SK-N-MC (cell line): ENCODE results near the gene PEG3.

Source experiments
- DNase-seq: peaks from one replicate; pipeline ENCODE4 v3.0.0-alpha.2; 2011; ENCODE audit warnings: low read depth, low spot score
- H3K27ac ChIP-seq: fragments of 200-600 bp; sonication (generic); 2 replicates; pipeline ENCODE4 v1.5.1; 2016; ENCODE audit warnings: mixed run types
- H3K36me3 ChIP-seq: fragments of 200-600 bp; sonication (generic); 2 replicates; pipeline ENCODE4 v1.6.1; 2017; ENCODE audit warnings: antibody characterized with exemption, low read length, mixed read lengths; ENCODE audit not compliant: insufficient read depth
- H3K4me3 ChIP-seq: fragments of 200-600 bp; sonication (generic); 2 replicates; pipeline ENCODE4 v1.5.1; 2016
- H3K9ac ChIP-seq: fragments of 200-600 bp; sonication (generic); 2 replicates; pipeline ENCODE4 v1.8.0; 2017; ENCODE audit warnings: mixed run types, mixed read lengths; ENCODE audit not compliant: insufficient read length
- H3K9me3 ChIP-seq: fragments of 200-600 bp; sonication (generic); 2 replicates; pipeline ENCODE4 v1.6.1; 2017; ENCODE audit warnings: low read depth, mild to moderate bottlenecking, antibody characterized with exemption, low read length, moderate library complexity, mixed read lengths
- EZH2 ChIP-seq: fragments of 200-600 bp; sonication (generic); IDR thresholded peaks from one replicate; pipeline ENCODE4 v1.6.1; 2017; ENCODE audit warnings: antibody characterized with exemption
- FOXP2 ChIP-seq: optimal IDR thresholded peaks from 2 replicates; pipeline ENCODE3; 2011; ENCODE audit warnings: mild to moderate bottlenecking, moderate library complexity; ENCODE audit not compliant: insufficient read depth; ENCODE audit errors: extremely low read length, control extremely low read depth
- POLR2AphosphoS5 ChIP-seq: IDR thresholded peaks from 2 replicates; pipeline ENCODE4 v1.6.1; 2012; ENCODE audit warnings: mild to moderate bottlenecking, low read depth, low read length, borderline replicate concordance

PEG3 gene

DNA sequence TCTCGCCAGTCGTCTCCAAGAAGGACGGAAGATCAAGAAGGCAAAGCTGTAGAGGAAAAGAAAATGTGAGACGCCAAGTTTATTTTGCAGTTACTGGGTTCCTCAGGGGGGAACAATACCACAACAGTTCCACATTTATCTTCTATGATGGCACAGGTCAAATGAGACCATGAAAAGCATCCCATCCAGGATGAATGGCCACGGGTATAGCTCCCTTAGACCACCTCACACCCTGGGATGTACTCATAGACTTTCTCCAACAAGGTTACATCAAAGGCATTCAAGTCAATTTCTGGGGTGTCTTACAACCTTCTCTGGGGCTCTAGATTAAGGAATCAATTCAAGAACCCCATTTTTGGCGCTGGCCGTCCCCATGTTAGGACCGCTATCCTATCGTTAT is 4.5 kb downstream of the PEG3 start:
- H3K9ac ChIP-seq, result no peak overlapping the region
- DNase-seq, result no peak
- H3K9me3 ChIP-seq, result no peaks in the 10 kb centered on the region
- no peaks in the 10 kb centered on the region for H3K36me3 ChIP-seq
- no peak overlapping the region for H3K4me3 ChIP-seq
- H3K27ac ChIP-seq, result no peak overlapping the region
- no peak for TF ChIP-seq FOXP2

DNA sequence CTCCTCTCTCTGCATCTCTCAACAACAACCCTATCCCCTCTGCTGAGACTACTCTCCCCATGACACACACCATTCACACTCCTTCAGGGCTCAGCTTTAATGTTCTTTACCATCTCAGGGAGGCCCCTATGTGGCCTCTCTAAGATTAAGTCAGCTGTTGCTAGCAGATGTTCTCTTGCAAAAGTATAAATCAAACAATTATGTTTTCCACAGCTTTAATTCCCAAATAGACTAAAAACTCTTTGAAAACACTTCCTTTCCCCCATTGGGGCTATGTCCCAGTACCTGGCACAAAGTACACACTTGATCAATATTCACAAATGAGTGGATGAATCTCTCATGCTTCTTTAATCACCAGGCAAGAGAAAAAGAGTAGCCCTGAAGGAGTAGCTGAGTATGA is 5.1 kb downstream of the PEG3 start:
- H3K9me3 ChIP-seq, result no peaks in the 10 kb centered on the region
- DNase-seq, result no peak
- TF ChIP-seq FOXP2 (no peak), POLR2AphosphoS5 (no peak), EZH2 (no peak)
- H3K9ac ChIP-seq, result no peak overlapping the region
- no peak overlapping the region for H3K4me3 ChIP-seq
- no peak overlapping the region for H3K27ac ChIP-seq
- no peaks in the 10 kb centered on the region for H3K36me3 ChIP-seq

DNA sequence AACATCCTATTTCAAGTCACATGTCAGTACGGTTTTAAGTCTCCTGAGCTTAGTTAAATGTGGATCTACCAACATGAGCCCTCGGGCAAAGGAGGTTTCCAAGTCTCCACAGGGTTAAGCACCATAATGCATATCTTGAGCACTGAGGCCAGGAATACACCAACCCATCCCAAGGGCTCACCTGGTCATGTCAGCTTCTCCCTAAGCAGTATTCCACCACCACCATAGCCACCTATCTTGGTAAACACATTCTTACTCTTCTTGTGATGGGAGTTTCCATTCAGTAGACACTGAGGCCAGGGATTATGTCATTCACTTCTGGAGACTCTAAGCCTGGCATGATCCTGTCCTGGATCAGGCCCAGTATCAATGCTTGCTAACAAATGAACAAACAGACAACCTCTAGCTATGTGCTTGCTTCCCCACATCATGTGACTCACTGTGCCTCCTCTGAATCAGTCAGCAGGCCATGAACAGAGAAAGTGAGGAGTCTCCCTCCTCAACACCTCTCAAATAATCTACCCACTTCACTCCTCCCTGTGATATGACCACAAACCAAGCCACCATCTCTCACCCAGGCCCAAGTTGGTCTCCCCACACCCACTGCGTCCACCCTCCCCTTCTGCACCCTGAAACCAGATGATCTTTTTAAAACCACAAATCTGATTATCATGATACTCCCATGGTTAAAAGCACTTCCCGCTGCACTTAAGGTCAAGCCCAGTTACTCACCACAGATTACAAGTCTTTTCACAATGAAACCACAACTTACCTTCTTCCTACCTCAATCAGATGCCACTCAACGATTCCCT is 5.8 kb downstream of the PEG3 start:
- TF ChIP-seq FOXP2, result no peak
- TF ChIP-seq EZH2, result no peak
- TF ChIP-seq POLR2AphosphoS5, result no peak
- Histone ChIP-seq H3K36me3 (no peaks in the 10 kb centered on the region), H3K27ac (no peak overlapping the region), H3K4me3 (no peak overlapping the region), H3K9ac (no peak overlapping the region), H3K9me3 (no peaks in the 10 kb centered on the region)
- no peak for DNase-seq

DNA sequence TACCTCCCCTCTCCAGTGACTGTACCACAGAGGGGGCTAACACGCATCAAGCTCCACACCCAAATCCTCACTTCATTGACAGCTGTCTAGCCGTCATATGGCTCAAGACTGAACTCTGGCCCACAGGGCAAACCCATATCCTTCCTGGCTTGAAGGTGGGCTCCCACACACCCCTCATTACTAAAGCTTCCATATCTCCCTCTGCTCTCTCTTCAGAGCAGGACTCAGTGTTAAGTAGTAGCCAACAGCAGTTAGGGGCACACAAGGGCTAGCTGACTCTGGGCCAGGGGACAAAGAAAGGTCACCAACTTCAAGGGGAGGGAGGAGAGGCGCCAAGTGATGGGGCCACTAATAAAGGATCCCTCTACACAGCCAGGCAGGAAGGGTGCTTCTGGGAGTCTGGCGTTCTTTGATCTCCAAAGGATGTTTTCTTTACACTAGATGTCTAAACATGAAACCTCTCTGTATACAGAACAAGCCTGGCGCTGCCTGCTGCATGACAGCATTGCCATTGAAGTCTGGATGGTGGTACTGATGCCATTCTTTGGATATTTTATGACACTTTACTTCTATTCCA is 8.1 kb downstream of the PEG3 start:
- Histone ChIP-seq H3K9ac (no peak overlapping the region), H3K9me3 (no peaks in the 10 kb centered on the region), H3K36me3 (no peaks in the 10 kb centered on the region)

DNA sequence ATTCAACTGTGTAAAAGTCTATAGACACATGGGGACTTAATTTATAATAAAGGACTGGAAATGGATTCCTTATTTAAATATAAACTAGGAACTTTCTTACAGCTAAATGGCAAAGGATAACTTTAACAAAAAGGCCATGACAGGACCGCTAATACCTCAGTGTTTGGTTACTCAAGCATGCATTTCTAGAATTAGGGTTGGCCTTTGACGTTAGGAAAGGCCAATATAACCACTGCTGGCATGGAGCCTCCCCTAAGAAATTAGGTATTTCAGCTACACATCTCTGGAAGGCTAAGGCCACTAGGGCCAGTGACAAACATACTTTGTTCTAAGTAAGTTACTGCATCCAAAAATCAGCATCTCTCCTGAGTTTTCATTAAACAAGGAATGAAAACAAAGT is 9.3 kb downstream of the PEG3 start:
- Histone ChIP-seq H3K9ac (no peak overlapping the region), H3K36me3 (no peaks in the 10 kb centered on the region), H3K27ac (no peak overlapping the region), H3K4me3 (no peak overlapping the region), H3K9me3 (no peaks in the 10 kb centered on the region)
- no peak for DNase-seq
- TF ChIP-seq EZH2, result no peak
- TF ChIP-seq POLR2AphosphoS5, result no peak
- TF ChIP-seq FOXP2, result no peak

More for the DNA sequence above, 8.1 kb downstream of the PEG3 start:
- no peak for TF ChIP-seq FOXP2
- no peak for TF ChIP-seq POLR2AphosphoS5
- no peak for TF ChIP-seq EZH2
- no peak for DNase-seq
- no peak overlapping the region for H3K27ac ChIP-seq
- H3K4me3 ChIP-seq, result no peak overlapping the region

DNA sequence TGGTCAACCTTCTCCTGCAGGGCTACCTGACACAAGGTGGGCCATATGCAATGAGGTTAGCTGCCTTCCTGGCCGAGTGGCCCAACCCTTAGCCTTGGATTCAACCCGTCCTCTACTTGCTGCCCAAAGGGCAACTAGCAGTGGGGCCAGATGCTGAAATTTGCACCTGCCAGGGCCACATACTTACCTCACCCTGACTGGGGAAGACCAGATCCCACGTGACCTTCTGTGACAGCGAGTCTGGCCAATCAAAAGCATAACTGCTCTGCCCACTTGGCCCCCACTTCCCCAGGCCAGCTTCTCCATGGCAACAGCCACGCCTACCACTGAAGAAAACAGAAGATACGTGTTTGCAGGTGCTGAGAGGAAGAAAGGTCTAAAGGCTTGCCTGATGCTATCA is 10.9 kb downstream of the PEG3 start:
- TF ChIP-seq EZH2 (no peak), FOXP2 (no peak), POLR2AphosphoS5 (no peak)
- no peak overlapping the region for H3K27ac ChIP-seq
- no peaks in the 10 kb centered on the region for H3K36me3 ChIP-seq
- H3K9ac ChIP-seq, result no peak overlapping the region
- H3K9me3 ChIP-seq, result no peaks in the 10 kb centered on the region
- no peak overlapping the region for H3K4me3 ChIP-seq
- no peak for DNase-seq

DNA sequence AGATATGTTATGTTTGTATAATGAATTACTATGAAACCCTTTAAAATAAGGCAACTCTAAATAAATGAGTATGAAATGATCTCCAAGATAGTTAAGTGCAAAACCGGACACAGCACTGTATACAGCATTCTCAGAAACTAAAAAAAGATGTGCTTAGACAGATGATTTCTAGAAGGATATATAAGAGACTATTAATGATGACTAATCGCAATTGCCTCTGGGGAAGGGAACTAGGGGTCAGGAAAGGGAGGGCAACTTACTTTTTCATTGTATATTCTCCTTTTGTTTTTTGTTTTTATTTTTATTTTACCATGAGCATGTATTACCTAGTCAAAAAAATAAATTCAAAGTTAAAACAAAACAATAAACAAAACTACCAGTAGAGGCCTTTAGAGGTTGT is 12.8 kb downstream of the PEG3 start:
- DNase-seq, result no peak
- TF ChIP-seq POLR2AphosphoS5, result no peak
- no peak for TF ChIP-seq FOXP2
- no peak for TF ChIP-seq EZH2
- H3K9me3 ChIP-seq, result no peaks in the 10 kb centered on the region
- no peak overlapping the region for H3K27ac ChIP-seq
- no peak overlapping the region for H3K4me3 ChIP-seq
- no peak overlapping the region for H3K9ac ChIP-seq
- H3K36me3 ChIP-seq, result no peaks in the 10 kb centered on the region

DNA sequence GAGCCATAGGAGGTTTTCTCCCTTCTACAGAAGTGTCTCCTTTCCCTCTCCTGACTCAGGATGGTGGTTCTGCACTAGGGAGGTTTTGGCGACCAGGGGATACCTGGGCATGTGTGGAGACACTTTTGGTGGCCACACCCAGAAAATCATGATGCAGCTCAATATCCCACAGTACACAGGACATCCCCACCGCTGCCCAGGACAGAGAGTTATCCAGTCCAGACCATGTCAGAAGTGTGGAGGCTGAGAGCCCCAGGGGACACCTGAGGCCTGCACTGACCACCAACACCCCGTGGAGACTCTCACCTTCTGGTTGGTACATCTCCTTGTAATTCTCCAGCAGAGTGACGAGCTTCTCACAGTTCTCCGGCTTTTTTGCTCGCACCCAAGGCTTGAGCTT is 16.6 kb downstream of the PEG3 start:
- Histone ChIP-seq H3K9ac (no peak overlapping the region), H3K27ac (no peak overlapping the region), H3K4me3 (no peak overlapping the region), H3K36me3 (no peaks in the 10 kb centered on the region), H3K9me3 (no peaks in the 10 kb centered on the region)
- no peak for TF ChIP-seq POLR2AphosphoS5
- no peak for TF ChIP-seq FOXP2
- no peak for TF ChIP-seq EZH2
- no peak for DNase-seq
